Choroid plexus epithelial cell (primary cell): ENCODE measurements around the gene FAM32A.
"Not testable (repeated sequence)": the region's sequence is repeated elsewhere in the genome, so short reads cannot be mapped to it uniquely, and the experiment has no call there.

Experiments
- DNase-seq: peaks from one replicate; pipeline ENCODE4 v3.0.0-alpha.2; 2010; ENCODE audit warnings: low read depth
- H3K4me3 ChIP-seq: 2 replicates; pipeline ENCODE4 v1.5.1; 2011; ENCODE audit warnings: low read depth, mild to moderate bottlenecking, control low read depth, low read length, moderate library complexity
- CTCF ChIP-seq: conservative IDR thresholded peaks from 2 replicates; pipeline ENCODE4 v1.5.1; 2011; ENCODE audit warnings: low read depth, mild to moderate bottlenecking, control low read depth, inconsistent platforms, low read length, moderate library complexity

The FAM32A gene

GRCh38 chr19:16164222-16164890, 20.9 kb upstream of the FAM32A start:
- H3K4me3 ChIP-seq: no peak overlapping the region
- no peak for DNase-seq
- no peak for TF ChIP-seq CTCF

GRCh38 chr19:16166417-16166816, 18.8 kb upstream of the FAM32A start:
- TF ChIP-seq CTCF: no peak
- H3K4me3 ChIP-seq: no peak overlapping the region
- DNase-seq: no peak

GRCh38 chr19:16167055-16167454, 18.2 kb upstream of the FAM32A start:
- no peak for TF ChIP-seq CTCF
- no peak overlapping the region for H3K4me3 ChIP-seq
- no peak for DNase-seq

GRCh38 chr19:16168465-16169081, 16.6 kb upstream of the FAM32A start:
- no peak for TF ChIP-seq CTCF
- DNase-seq: peak; percentile 81
- H3K4me3 ChIP-seq: no peak overlapping the region

GRCh38 chr19:16170134-16170533, 15.1 kb upstream of the FAM32A start:
- DNase-seq: no peak
- TF ChIP-seq CTCF: no peak
- H3K4me3 ChIP-seq: no peak overlapping the region

GRCh38 chr19:16175954-16176353, 9.3 kb upstream of the FAM32A start:
- TF ChIP-seq CTCF: no peak
- DNase-seq: no peak
- no peak overlapping the region for H3K4me3 ChIP-seq

GRCh38 chr19:16178866-16179265, 6.3 kb upstream of the FAM32A start:
- not testable (repeated sequence) for H3K4me3 ChIP-seq, DNase-seq
